PFSK-1 (cell line): Measurements from ENCODE around the gene UBE2J1.

Experiments used
- FOXP2 ChIP-seq: optimal IDR thresholded peaks from 2 replicates; pipeline ENCODE3; 2011; ENCODE audit warnings: borderline replicate concordance, control low read depth, inconsistent platforms; ENCODE audit not compliant: insufficient read depth; ENCODE audit errors: extremely low read length, extremely low read depth
- POLR2AphosphoS5 ChIP-seq: IDR thresholded peaks from 2 replicates; pipeline ENCODE4 v1.6.1; 2012; ENCODE audit warnings: low read depth, mild to moderate bottlenecking, control low read depth, low read length, moderate library complexity
- REST ChIP-seq, 2 experiments: IDR thresholded peaks; 2 replicates each; pipeline versions ENCODE4 v1.6.1 to v1.8.0; 2011 to 2012; ENCODE audit warnings: low read depth in 2 of 2, low read length in 2 of 2, control low read depth in 1 of 2, inconsistent platforms in 1 of 2, mild to moderate bottlenecking in 1 of 2, moderate library complexity in 1 of 2; ENCODE audit not compliant: insufficient read depth in 1 of 2
- SIN3A ChIP-seq: IDR thresholded peaks from 2 replicates; pipeline ENCODE4 v1.6.1; 2012; ENCODE audit warnings: mild to moderate bottlenecking, low read length, moderate library complexity, borderline replicate concordance; ENCODE audit not compliant: insufficient read depth
- TAF1 ChIP-seq: IDR thresholded peaks from 2 replicates; pipeline ENCODE4 v1.6.1; 2012; ENCODE audit warnings: low read length, control low read depth, borderline replicate concordance; ENCODE audit not compliant: insufficient read depth

UBE2J1 gene

GRCh38 chr6:89314692-89315091 is 37.8 kb downstream of the UBE2J1 start:
- TF ChIP-seq TAF1 (no peak), FOXP2 (no peak), POLR2AphosphoS5 (no peak)

GRCh38 chr6:89313006-89313405 is 39.5 kb downstream of the UBE2J1 start:
- TF ChIP-seq POLR2AphosphoS5, result no peak

GRCh38 chr6:89311853-89312531 is 40.5 kb downstream of the UBE2J1 start:
- TF ChIP-seq REST (IDR thresholded peaks at IDR 0.05; ENCODE audit: insufficient read depth in 1 of 2, low read depth in 2 of 2, low read length in 2 of 2), result no peak
- no peak for TF ChIP-seq TAF1
- no peak for TF ChIP-seq SIN3A
- no peak for TF ChIP-seq POLR2AphosphoS5
- no peak for TF ChIP-seq FOXP2

- TF ChIP-seq SIN3A (no peak), REST (IDR thresholded peaks at IDR 0.05; ENCODE audit: insufficient read depth in 1 of 2, low read depth in 2 of 2, low read length in 2 of 2) (no peak), FOXP2 (no peak), TAF1 (no peak), POLR2AphosphoS5 (no peak)
These were observed 41.0 kb downstream of the UBE2J1 start for GRCh38 chr6:89311530-89311852.

GRCh38 chr6:89310929-89311328 is 41.6 kb downstream of the UBE2J1 start:
- TF ChIP-seq TAF1, result no peak
- no peak for TF ChIP-seq POLR2AphosphoS5
- TF ChIP-seq SIN3A, result no peak
- TF ChIP-seq FOXP2, result peak; percentile 60
- TF ChIP-seq REST (IDR thresholded peaks at IDR 0.05; ENCODE audit: insufficient read depth in 1 of 2, low read depth in 2 of 2, low read length in 2 of 2), result 0 out of 4 replicates have a peak, but pooled peaks of 1 of the 2 experiments have one; percentile 16

GRCh38 chr6:89308525-89309395 is 43.8 kb downstream of the UBE2J1 start:
- no peak for TF ChIP-seq SIN3A
- no peak for TF ChIP-seq POLR2AphosphoS5
- no peak for TF ChIP-seq TAF1
- TF ChIP-seq FOXP2, result no peak
- TF ChIP-seq REST (IDR thresholded peaks at IDR 0.05; ENCODE audit: insufficient read depth in 1 of 2, low read depth in 2 of 2, low read length in 2 of 2), result no peak
